Neural cell (in vitro differentiated cells): Measurements from ENCODE around the gene NUBPL.

Source experiments
- EP300 ChIP-seq: fragments of 450-650 bp; conservative IDR thresholded peaks from 2 replicates; pipeline ENCODE4 v1.6.1; 2014; ENCODE audit warnings: antibody characterized with exemption, mild to moderate bottlenecking, moderate library complexity; ENCODE audit not compliant: poor library complexity, severe bottlenecking
- EZH2 ChIP-seq: fragments of 200-600, 300-800 bp; shearing (Covaris generic), sonication (generic); IDR thresholded peaks from 2 replicates; pipeline ENCODE4 v1.6.1; 2014; ENCODE audit warnings: antibody characterized with exemption, low read length, borderline replicate concordance, mild to moderate bottlenecking; ENCODE audit not compliant: insufficient read depth, poor library complexity, severe bottlenecking
- MXI1 ChIP-seq: fragments of 450-650 bp; conservative IDR thresholded peaks from 2 replicates; pipeline ENCODE4 v1.6.1; 2014; ENCODE audit warnings: antibody characterized with exemption, mild to moderate bottlenecking; ENCODE audit not compliant: poor library complexity, severe bottlenecking
- POLR2AphosphoS5 ChIP-seq: IDR thresholded peaks from 2 replicates; pipeline ENCODE4 v1.6.1; 2012
- RAD21 ChIP-seq: fragments of 450-650 bp; conservative IDR thresholded peaks from 2 replicates; pipeline ENCODE4 v1.6.1; 2014; ENCODE audit warnings: antibody characterized with exemption, mild to moderate bottlenecking, moderate library complexity
- SMC3 ChIP-seq: fragments of 450-650 bp; conservative IDR thresholded peaks from 2 replicates; pipeline ENCODE4 v1.6.1; 2014; ENCODE audit warnings: antibody characterized with exemption, mild to moderate bottlenecking, moderate library complexity; ENCODE audit not compliant: poor library complexity
- TAF1 ChIP-seq: IDR thresholded peaks from 2 replicates; pipeline ENCODE4 v1.6.1; 2012; ENCODE audit warnings: low read depth
- TF ChIP-seq, protein P1 (sequence below): fragments of 450-650 bp; IDR thresholded peaks from 2 replicates; pipeline ENCODE4 v1.5.1; 2014; ENCODE audit warnings: antibody characterized with exemption, mild to moderate bottlenecking, moderate library complexity; ENCODE audit not compliant: poor library complexity, severe bottlenecking
- TF ChIP-seq, protein P2 (sequence below): IDR thresholded peaks from 2 replicates; pipeline ENCODE4 v1.6.1; 2012; ENCODE audit warnings: borderline replicate concordance

DNA sequence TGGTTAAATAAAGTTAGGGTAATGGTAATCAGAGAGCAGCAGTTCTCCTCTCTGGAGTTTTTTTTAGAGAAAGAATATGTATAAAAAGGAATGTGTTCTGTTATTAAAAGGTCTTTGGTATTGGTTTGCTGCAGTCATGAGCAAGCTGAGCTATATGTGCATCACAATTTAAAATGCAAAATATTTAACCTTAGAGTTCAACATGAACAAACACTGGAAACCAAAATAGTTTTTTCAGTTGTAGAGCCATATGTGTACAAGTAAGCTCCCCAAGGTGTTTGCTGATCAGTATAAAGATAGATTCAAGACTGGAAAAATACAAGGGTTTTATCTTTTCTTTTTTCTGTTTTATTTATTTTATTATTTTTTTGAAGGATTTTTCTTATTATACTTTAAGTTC is 245.0 kb downstream of the NUBPL start:
- TF ChIP-seq, protein P1, sequence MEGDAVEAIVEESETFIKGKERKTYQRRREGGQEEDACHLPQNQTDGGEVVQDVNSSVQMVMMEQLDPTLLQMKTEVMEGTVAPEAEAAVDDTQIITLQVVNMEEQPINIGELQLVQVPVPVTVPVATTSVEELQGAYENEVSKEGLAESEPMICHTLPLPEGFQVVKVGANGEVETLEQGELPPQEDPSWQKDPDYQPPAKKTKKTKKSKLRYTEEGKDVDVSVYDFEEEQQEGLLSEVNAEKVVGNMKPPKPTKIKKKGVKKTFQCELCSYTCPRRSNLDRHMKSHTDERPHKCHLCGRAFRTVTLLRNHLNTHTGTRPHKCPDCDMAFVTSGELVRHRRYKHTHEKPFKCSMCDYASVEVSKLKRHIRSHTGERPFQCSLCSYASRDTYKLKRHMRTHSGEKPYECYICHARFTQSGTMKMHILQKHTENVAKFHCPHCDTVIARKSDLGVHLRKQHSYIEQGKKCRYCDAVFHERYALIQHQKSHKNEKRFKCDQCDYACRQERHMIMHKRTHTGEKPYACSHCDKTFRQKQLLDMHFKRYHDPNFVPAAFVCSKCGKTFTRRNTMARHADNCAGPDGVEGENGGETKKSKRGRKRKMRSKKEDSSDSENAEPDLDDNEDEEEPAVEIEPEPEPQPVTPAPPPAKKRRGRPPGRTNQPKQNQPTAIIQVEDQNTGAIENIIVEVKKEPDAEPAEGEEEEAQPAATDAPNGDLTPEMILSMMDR: no peak
- TF ChIP-seq EP300 (no peak), POLR2AphosphoS5 (no peak), EZH2 (no peak), RAD21 (no peak), MXI1 (no peak), TAF1 (no peak), SMC3 (no peak)
- TF ChIP-seq, protein P2, sequence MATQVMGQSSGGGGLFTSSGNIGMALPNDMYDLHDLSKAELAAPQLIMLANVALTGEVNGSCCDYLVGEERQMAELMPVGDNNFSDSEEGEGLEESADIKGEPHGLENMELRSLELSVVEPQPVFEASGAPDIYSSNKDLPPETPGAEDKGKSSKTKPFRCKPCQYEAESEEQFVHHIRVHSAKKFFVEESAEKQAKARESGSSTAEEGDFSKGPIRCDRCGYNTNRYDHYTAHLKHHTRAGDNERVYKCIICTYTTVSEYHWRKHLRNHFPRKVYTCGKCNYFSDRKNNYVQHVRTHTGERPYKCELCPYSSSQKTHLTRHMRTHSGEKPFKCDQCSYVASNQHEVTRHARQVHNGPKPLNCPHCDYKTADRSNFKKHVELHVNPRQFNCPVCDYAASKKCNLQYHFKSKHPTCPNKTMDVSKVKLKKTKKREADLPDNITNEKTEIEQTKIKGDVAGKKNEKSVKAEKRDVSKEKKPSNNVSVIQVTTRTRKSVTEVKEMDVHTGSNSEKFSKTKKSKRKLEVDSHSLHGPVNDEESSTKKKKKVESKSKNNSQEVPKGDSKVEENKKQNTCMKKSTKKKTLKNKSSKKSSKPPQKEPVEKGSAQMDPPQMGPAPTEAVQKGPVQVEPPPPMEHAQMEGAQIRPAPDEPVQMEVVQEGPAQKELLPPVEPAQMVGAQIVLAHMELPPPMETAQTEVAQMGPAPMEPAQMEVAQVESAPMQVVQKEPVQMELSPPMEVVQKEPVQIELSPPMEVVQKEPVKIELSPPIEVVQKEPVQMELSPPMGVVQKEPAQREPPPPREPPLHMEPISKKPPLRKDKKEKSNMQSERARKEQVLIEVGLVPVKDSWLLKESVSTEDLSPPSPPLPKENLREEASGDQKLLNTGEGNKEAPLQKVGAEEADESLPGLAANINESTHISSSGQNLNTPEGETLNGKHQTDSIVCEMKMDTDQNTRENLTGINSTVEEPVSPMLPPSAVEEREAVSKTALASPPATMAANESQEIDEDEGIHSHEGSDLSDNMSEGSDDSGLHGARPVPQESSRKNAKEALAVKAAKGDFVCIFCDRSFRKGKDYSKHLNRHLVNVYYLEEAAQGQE: no peak
